Skin epidermis (tissue), 12 donors: Measurements from ENCODE around the gene RAF1.
A peak's percentile ranks its signal among the peaks of the same experiment; 100 is the strongest.
"Not testable (repeated sequence)": the region's sequence is repeated elsewhere in the genome, so short reads cannot be mapped to it uniquely, and the experiment has no call there.

Experiments
- H3K27ac ChIP-seq, 21 experiments: fragments of 200-600 bp; sonication (generic) in 11 of 21; one replicate each; pipeline ENCODE4 v1.5.0; 2020; ENCODE audit warnings: mild to moderate bottlenecking in 3 of 21, inconsistent platforms in 2 of 21, moderate library complexity in 2 of 21
- H3K4me3 ChIP-seq, 7 experiments: fragments of 200-600 bp; sonication (generic) in 2 of 7; one replicate each; pipeline ENCODE4 v1.5.0; 2020; ENCODE audit warnings: inconsistent platforms in 2 of 7, mild to moderate bottlenecking in 2 of 7, moderate library complexity in 1 of 7

RAF1 gene

DNA sequence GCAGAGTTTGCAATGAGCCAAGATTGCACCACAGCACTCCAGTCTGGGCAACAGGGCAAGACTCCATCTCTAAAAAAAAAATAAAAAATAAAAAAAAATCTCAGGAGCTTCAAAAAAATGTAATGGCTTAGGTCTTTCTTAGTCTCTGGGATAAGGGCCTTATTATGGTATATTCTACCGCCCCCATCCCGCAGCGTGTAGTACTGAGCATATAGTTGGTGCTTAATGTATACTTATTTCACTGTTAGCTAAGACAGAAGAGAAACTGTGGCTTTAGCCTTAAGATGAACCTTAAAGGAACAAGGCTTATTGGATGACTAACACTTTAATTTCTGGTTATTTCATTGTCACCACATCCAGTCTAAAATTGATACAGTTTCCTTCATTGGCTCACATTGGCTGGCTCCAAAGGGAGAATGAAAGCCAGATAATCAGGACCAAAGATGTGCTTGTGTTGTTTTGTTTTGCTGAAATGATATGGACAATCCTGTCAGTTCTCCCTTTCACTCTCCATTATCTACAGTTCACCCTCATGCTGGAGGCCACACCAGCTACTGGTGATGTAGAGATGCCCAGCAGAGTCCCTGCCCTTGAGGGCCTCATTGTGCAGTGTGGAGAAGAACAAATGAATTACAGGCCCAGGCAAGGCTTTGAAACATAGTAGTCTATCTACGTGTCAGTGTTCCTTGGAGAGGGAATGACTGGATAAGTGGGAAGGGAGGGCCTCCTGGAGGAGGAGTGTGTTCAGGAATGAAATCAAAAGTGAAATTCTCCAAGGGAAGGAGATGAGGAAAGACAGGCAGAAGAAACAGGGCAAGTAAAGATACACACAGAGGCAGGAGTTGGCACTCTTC lies 17.4 kb upstream of the RAF1 start:
- Histone ChIP-seq H3K27ac (peak overlapping the region in 16 of 21 experiments; percentile 7 to 78 (median 60)), H3K4me3 (no peak overlapping the region)

DNA sequence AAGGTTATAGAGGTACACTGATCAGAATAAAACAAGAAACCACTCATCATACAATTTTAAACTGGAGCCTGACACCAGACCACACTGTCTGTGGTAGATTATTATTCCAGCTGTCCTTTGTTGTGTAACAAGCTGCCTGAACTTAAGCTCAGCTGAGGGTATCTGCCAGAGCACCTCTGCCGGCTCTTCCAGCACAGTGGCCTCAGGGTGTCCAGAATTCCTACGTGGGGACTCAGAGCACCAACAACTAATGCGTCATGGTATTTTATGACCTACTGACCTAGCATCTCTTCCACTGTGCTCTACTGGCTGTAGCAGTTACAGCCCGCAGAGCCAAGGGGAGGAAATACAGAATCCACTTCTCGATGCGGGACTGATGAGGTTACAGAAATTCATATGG lies 15.6 kb upstream of the RAF1 start:
- peak overlapping the region in 1 of 21 experiments; percentile 0 for H3K27ac ChIP-seq
- H3K4me3 ChIP-seq, result no peak overlapping the region

- Histone ChIP-seq H3K27ac (peak overlapping the region in 1 of 21 experiments; percentile 11), H3K4me3 (no peak overlapping the region)
Measured at GRCh38 chr3:12677616-12678015, 13.7 kb upstream of the RAF1 start.

GRCh38 chr3:12675115-12675810 lies 11.3 kb upstream of the RAF1 start:
- Histone ChIP-seq H3K27ac (peak overlapping the region in 3 of 21 experiments; percentile 17 to 44 (median 35)), H3K4me3 (no peak overlapping the region)

- not testable (repeated sequence) for H3K4me3 ChIP-seq, H3K27ac ChIP-seq
Measured at GRCh38 chr3:12673956-12674736, 10.2 kb upstream of the RAF1 start.

DNA sequence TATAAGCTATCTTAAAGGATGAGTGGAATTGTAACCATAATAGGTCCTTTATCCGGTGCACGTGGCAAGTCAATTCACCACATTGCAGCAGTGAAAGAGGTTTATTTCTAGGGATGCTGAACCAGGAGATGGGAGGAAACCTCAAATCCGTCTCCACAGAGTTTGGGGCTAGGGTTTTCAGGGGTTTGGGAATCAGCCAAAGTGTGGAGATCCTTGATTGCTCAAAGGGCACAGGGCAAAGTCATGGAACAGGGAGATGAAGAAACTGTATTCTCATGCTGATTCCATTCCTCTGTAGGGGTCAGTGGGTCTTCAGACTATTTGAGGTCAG lies 7.2 kb upstream of the RAF1 start:
- Histone ChIP-seq H3K4me3 (no peak overlapping the region), H3K27ac (no peak overlapping the region)

GRCh38 chr3:12670365-12671119 lies 6.6 kb upstream of the RAF1 start:
- H3K27ac ChIP-seq, result no peak overlapping the region

GRCh38 chr3:12663401-12663935 lies 449 bp downstream of the RAF1 start:
- peak overlapping the region; percentile 84 to 99 (median 95) for H3K4me3 ChIP-seq

More at GRCh38 chr3:12670365-12671119, 6.6 kb upstream of the RAF1 start:
- no peak overlapping the region for H3K4me3 ChIP-seq

GRCh38 chr3:12662593-12663400 lies 1.1 kb downstream of the RAF1 start:
- Histone ChIP-seq H3K27ac (peak overlapping the region; percentile 93 to 100 (median 100)), H3K4me3 (peak overlapping the region; percentile 84 to 99 (median 95))

More at GRCh38 chr3:12663401-12663935, 449 bp downstream of the RAF1 start:
- H3K27ac ChIP-seq, result peak overlapping the region; percentile 93 to 100 (median 100)

GRCh38 chr3:12661926-12662592 lies 1.9 kb downstream of the RAF1 start:
- Histone ChIP-seq H3K4me3 (peak overlapping the region; percentile 84 to 99 (median 95)), H3K27ac (peak overlapping the region in 16 of 21 experiments; percentile 16 to 100 (median 100))

GRCh38 chr3:12661375-12661774 lies 2.5 kb downstream of the RAF1 start:
- peak overlapping the region in 3 of 21 experiments; percentile 16 to 100 (median 100) for H3K27ac ChIP-seq
- not testable (repeated sequence) for H3K4me3 ChIP-seq

DNA sequence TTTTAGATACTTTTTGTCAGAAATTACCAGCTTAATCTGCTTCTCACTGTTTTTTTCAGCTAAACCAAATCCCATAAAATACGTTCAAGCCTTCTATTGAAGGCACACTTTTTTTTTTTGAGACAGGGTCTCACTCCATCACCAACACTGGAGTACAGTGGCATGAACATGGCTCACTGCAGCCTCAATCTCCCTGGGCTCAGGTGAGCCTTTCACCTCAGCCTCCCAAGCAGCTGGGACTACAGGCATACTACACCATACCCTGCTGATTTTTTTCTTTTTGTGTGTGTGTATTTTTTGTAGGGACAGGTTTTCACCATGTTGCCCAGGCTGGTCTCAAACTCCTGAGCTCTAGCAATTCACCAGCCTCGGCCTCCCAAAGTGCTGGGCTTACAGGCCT lies 3.7 kb downstream of the RAF1 start:
- H3K4me3 ChIP-seq, result no peak overlapping the region
- H3K27ac ChIP-seq, result no peak overlapping the region

GRCh38 chr3:12659316-12660015 lies 4.5 kb downstream of the RAF1 start:
- peak overlapping the region in 3 of 21 experiments; percentile 11 to 50 (median 24) for H3K27ac ChIP-seq

DNA sequence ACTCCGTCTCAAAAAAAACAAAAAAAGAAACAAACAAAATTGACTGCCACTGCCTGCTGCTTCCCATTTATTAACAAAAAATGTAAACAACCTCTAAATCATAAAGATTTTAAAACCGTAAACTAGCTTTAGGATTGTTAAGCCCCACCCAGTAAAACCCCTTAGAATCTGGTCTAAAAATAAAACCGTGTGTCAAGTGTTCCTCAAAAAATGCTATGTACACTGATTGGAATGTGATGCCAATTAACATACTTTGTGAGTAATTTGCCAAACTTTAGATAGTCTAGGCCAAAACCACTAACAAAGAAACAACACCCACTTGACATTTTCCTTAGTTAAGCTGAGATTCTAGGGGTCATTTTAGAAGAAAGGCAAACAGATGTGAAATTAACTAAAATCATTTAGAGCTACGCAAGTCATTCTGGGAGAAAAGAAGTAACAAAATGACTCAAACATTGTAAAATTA lies 5.3 kb downstream of the RAF1 start:
- peak overlapping the region in 7 of 21 experiments; percentile 21 to 67 (median 33) for H3K27ac ChIP-seq

More at GRCh38 chr3:12659316-12660015, 4.5 kb downstream of the RAF1 start:
- no peak overlapping the region for H3K4me3 ChIP-seq

GRCh38 chr3:12656850-12657249 lies 7.1 kb downstream of the RAF1 start:
- Histone ChIP-seq H3K27ac (no peak overlapping the region), H3K4me3 (no peak overlapping the region)

More for the DNA sequence above, 5.3 kb downstream of the RAF1 start:
- H3K4me3 ChIP-seq, result no peak overlapping the region

DNA sequence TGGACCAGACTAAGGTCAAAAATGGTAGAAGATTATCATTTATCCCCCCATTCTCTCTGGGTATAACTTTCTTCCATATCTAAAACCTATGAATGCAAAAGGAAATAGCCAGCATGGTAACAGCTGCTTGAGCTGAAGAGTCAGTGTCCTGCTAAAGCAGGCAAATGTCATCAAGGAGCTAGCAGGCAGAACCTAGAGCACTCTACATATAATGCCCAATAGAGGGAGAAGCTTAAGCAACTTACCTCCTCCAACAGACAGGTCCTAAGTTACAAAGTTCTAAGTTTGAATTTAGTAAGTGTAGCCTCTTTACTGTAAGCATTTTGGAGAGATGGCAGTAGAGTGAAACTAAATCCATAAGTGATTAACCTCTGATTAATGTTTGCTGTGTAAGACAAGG lies 7.7 kb downstream of the RAF1 start:
- H3K4me3 ChIP-seq, result no peak overlapping the region
- H3K27ac ChIP-seq, result no peak overlapping the region

- H3K27ac ChIP-seq, result no peak overlapping the region
- no peak overlapping the region for H3K4me3 ChIP-seq
Measured at GRCh38 chr3:12655701-12656100, 8.2 kb downstream of the RAF1 start.
